ENCODE data around the gene CDRT15L2. TPM values are rescaled to one million over a fixed set of nuclear protein-coding genes. Genes with fewer than 3 reads are reported as not detected.

Gene CDRT15L2
- not detected for total RNA-seq

GRCh38 chr17:20579424-20579823, at the start of gene CDRT15L2:
CDRT15L2 (plus strand) TSS chr17:20579724; CDS start chr17:20579744, 20 bp downstream.

Small RNA genes lying within 50 kb of the gene (small RNA-seq; reads per million reads assigned to genes)
- gene AC015818.1 (not detected), gene AC087499.1 (not detected), gene AC087499.3 (not detected)

Other genes with a start within 250 kb of the CDRT15L2 start
- not detected for gene LGALS9B, start 112.2 kb upstream of the CDRT15L2 start, total RNA-seq

Measured in diencephalon (tissue), 1 donor.